Mesenchymal stem cell (in vitro differentiated cells and primary cell): ENCODE measurements around the gene ITGAD.

Source experiments
- DNase-seq: peaks from one replicate; pipeline ENCODE4 v3.0.0-alpha.2; 2013
- H2AFZ ChIP-seq: one replicate; pipeline ENCODE4 v1.6.1; 2013; ENCODE audit warnings: low read depth, mild to moderate bottlenecking, control low read depth, inconsistent platforms, low read length, moderate library complexity
- H2AK5ac ChIP-seq: 2 replicates; pipeline ENCODE4 v1.6.1; 2013; ENCODE audit warnings: low read length, moderate library complexity, mild to moderate bottlenecking, inconsistent platforms; ENCODE audit not compliant: severe bottlenecking
- H2BK120ac ChIP-seq: one replicate; pipeline ENCODE4 v1.6.1; 2013; ENCODE audit warnings: low read depth, mild to moderate bottlenecking, inconsistent platforms, low read length, moderate library complexity
- H2BK12ac ChIP-seq, 2 experiments: one replicate each; pipeline ENCODE4 v1.6.1; 2013; ENCODE audit warnings: inconsistent platforms in 2 of 2, low read length in 2 of 2, mild to moderate bottlenecking in 2 of 2, moderate library complexity in 2 of 2, control low read depth in 1 of 2
- H2BK15ac ChIP-seq: one replicate; pipeline ENCODE4 v1.6.1; 2013; ENCODE audit warnings: mild to moderate bottlenecking, low read depth, inconsistent platforms; ENCODE audit not compliant: poor library complexity, severe bottlenecking
- H2BK5ac ChIP-seq: 2 replicates; pipeline ENCODE4 v1.6.1; 2013; ENCODE audit warnings: low read depth, mild to moderate bottlenecking, low read length, control low read depth, inconsistent platforms; ENCODE audit not compliant: poor library complexity, severe bottlenecking
- H3K14ac ChIP-seq, 2 experiments: one replicate each; pipeline ENCODE4 v1.6.1; 2013; ENCODE audit warnings: inconsistent platforms in 2 of 2, low read length in 2 of 2, control low read depth in 1 of 2, mild to moderate bottlenecking in 1 of 2, moderate library complexity in 1 of 2
- H3K18ac ChIP-seq, 2 experiments: one replicate each; pipeline ENCODE4 v1.6.1; 2013; ENCODE audit warnings: inconsistent platforms in 2 of 2, low read length in 2 of 2, control low read depth in 1 of 2, low read depth in 1 of 2, mild to moderate bottlenecking in 1 of 2
- H3K23ac ChIP-seq, 2 experiments: one replicate each; pipeline ENCODE4 v1.6.1; 2013; ENCODE audit warnings: inconsistent platforms in 2 of 2, low read length in 2 of 2, mild to moderate bottlenecking in 2 of 2, moderate library complexity in 2 of 2, control low read depth in 1 of 2
- H3K27ac ChIP-seq: 2 replicates; pipeline ENCODE4 v1.5.1; 2013; ENCODE audit warnings: mild to moderate bottlenecking, moderate library complexity, low read length, control low read depth, inconsistent platforms; ENCODE audit not compliant: poor library complexity, severe bottlenecking
- H3K27me3 ChIP-seq, 2 experiments: 2 replicates each; pipeline versions ENCODE4 v1.6.1 to v1.7.0; 2013; ENCODE audit warnings: low read length in 2 of 2, mild to moderate bottlenecking in 2 of 2, moderate library complexity in 2 of 2, control low read depth in 1 of 2, inconsistent platforms in 1 of 2; ENCODE audit not compliant: control insufficient read depth in 1 of 2, insufficient read depth in 1 of 2
- H3K36me3 ChIP-seq, 2 experiments: 2 replicates each; pipeline versions ENCODE4 v1.6.1 to v1.7.0; 2013; ENCODE audit warnings: low read length in 2 of 2, control low read depth in 1 of 2, inconsistent platforms in 1 of 2, low read depth in 1 of 2, mild to moderate bottlenecking in 1 of 2; ENCODE audit not compliant: insufficient read depth in 2 of 2, control insufficient read depth in 1 of 2
- H3K4ac ChIP-seq, 2 experiments: one replicate each; pipeline ENCODE4 v1.6.1; 2013; ENCODE audit warnings: inconsistent platforms in 2 of 2, low read length in 2 of 2, mild to moderate bottlenecking in 2 of 2, moderate library complexity in 2 of 2, control low read depth in 1 of 2, low read depth in 1 of 2
- H3K4me1 ChIP-seq: 2 replicates; pipeline ENCODE4 v1.6.1; 2013; ENCODE audit warnings: low read depth, low read length, control low read depth; ENCODE audit not compliant: control insufficient read depth, insufficient read depth
- H3K4me2 ChIP-seq: 2 replicates; pipeline ENCODE4 v1.6.1; 2013; ENCODE audit warnings: low read length, mild to moderate bottlenecking, inconsistent platforms; ENCODE audit not compliant: poor library complexity, severe bottlenecking
- H3K4me3 ChIP-seq, 2 experiments: 2 replicates each; pipeline versions ENCODE4 v1.5.1 to v1.7.0; 2013; ENCODE audit warnings: low read length in 2 of 2, mild to moderate bottlenecking in 2 of 2, control low read depth in 1 of 2, low read depth in 1 of 2; ENCODE audit not compliant: insufficient read depth in 1 of 2
- H3K79me1 ChIP-seq: replicated peaks from 2 replicates; pipeline ENCODE4 v1.6.1; 2013; ENCODE audit warnings: mild to moderate bottlenecking, control low read depth, low read length, inconsistent platforms; ENCODE audit not compliant: poor library complexity, severe bottlenecking
- H3K9ac ChIP-seq: 2 replicates; pipeline ENCODE4 v1.7.0; 2013; ENCODE audit warnings: mild to moderate bottlenecking, low read length, moderate library complexity
- H3K9me3 ChIP-seq: 2 replicates; pipeline ENCODE4 v1.7.0; 2013; ENCODE audit warnings: mild to moderate bottlenecking, low read length; ENCODE audit not compliant: control insufficient read depth
- H4K8ac ChIP-seq: one replicate; pipeline ENCODE4 v1.6.1; 2013; ENCODE audit warnings: inconsistent platforms, mild to moderate bottlenecking, low read length, moderate library complexity
- H4K91ac ChIP-seq: one replicate; pipeline ENCODE4 v1.6.1; 2013; ENCODE audit warnings: mild to moderate bottlenecking, low read length, inconsistent platforms
- WGBS: methylation state at CpG from one replicate; pipeline ENCODE4 v1.1.7; 2013; ENCODE audit warnings: mixed read lengths; 5-methylcytosine and 5-hydroxymethylcytosine counted together

Gene ITGAD

DNA sequence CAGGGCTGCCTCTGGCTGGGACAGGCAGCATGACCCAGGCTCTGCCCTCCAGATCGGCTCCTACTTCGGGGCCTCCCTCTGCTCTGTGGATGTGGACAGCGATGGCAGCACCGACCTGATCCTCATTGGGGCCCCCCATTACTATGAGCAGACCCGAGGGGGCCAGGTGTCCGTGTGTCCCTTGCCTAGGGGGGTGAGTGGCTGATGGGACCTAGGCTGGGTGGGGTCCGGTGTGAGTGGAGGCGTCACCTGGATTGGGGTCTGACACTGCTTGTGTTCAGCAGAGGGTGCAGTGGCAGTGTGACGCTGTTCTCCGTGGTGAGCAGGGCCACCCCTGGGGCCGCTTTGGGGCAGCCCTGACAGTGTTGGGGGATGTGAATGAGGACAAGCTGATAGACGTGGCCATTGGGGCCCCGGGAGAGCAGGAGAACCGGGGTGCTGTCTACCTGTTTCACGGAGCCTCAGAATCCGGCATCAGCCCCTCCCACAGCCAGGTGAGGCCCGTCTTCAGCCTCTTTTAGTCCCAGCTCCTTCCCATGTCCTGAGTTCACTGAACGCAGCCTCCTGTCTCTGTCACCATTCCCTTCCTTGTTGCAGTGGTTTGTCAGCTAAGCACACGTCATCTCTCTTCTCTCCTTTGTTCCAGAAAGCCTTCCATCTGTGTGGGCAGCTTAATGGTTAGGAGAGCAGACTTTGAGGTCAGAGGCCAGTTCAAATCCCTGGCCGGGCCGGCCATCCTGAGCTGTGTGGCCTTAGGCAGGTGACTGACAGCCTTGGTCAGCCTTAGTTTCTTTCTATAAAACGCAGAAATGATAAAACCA, 18.1 kb downstream of the ITGAD start:
- Histone ChIP-seq H3K9ac (no peak overlapping the region), H4K8ac (no peak overlapping the region), H3K4me2 (no peak overlapping the region), H3K4me3 (no peak overlapping the region), H3K79me1 (no peaks in the 10 kb centered on the region), H3K36me3 (no peaks in the 10 kb centered on the region), H3K23ac (no peak overlapping the region), H2BK15ac (no peak overlapping the region), H3K27ac (no peak overlapping the region), H2BK12ac (no peak overlapping the region), H3K27me3 (peaks cover 5 to 43% of the 10 kb centered on the region in 2 experiments), H3K9me3 (peaks cover 5% of the 10 kb centered on the region), H2BK120ac (no peak overlapping the region), H2AFZ (no peak overlapping the region), H3K14ac (no peak overlapping the region), H4K91ac (no peak overlapping the region), H3K4me1 (no peaks in the 10 kb centered on the region), H3K18ac (no peak overlapping the region), H2AK5ac (no peak overlapping the region), H3K4ac (no peak overlapping the region), H2BK5ac (no peak overlapping the region)
- no peak for DNase-seq
- 76% methylated on average over 21 of the region's 22 CpGs for WGBS

GRCh38 chr16:31412750-31413149, 19.6 kb downstream of the ITGAD start:
- Histone ChIP-seq H2AK5ac (no peak overlapping the region), H3K36me3 (no peaks in the 10 kb centered on the region), H3K9me3 (peaks cover 5% of the 10 kb centered on the region), H3K9ac (no peak overlapping the region), H3K23ac (no peak overlapping the region), H3K4me2 (no peak overlapping the region), H4K8ac (no peak overlapping the region), H2BK15ac (no peak overlapping the region), H4K91ac (no peak overlapping the region), H3K4ac (no peak overlapping the region), H3K14ac (no peak overlapping the region), H3K27me3 (peaks cover 5 to 47% of the 10 kb centered on the region in 2 experiments), H3K79me1 (no peaks in the 10 kb centered on the region), H3K4me3 (no peak overlapping the region), H3K4me1 (no peaks in the 10 kb centered on the region), H3K27ac (no peak overlapping the region), H2BK120ac (no peak overlapping the region), H2BK12ac (no peak overlapping the region), H2BK5ac (no peak overlapping the region), H2AFZ (no peak overlapping the region), H3K18ac (no peak overlapping the region)
- no peak for DNase-seq
- WGBS, result 67% methylated on average over 5 of the region's 10 CpGs

DNA sequence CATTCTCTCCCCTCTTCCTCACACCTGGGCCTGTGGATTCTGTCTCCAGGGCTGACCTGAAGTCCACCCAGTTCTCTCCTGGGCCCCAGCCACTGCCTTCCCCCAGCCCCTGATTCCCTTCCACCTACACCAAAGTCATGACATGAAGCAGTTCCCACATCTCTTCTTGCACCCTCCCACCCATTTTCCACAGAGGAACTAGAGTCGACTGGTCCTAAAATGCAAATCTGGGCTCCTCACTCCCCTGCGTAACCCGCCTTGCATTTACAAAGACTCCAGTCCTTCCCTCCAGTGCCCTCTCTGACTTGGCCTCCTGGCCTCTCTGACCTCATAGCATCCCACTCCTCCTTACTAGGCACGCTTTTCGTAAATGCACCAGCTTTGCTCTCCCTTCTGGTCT, 20.2 kb downstream of the ITGAD start:
- Histone ChIP-seq H3K4ac (no peak overlapping the region), H2BK5ac (no peak overlapping the region), H3K79me1 (no peaks in the 10 kb centered on the region)

DNA sequence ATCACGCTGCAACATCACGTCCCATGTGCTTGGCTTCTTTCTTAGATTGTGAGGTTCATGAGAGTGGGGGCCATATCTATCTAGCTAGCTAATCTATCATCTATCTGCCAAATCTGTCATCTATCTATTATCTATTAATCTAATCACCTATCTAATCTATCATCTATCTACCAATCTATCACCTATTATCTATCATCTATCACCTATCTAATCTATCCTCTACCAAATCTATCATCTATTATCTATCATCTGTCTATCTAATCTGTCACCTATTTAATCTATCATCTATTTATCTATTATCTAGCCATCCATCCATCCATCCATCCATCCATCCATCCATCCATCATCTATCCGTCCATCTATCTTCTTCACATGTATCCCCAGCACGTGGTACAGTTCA, 20.8 kb downstream of the ITGAD start:
- Histone ChIP-seq H3K36me3 (no peaks in the 10 kb centered on the region), H3K79me1 (no peaks in the 10 kb centered on the region), H3K27ac (no peak overlapping the region), H2AFZ (no peak overlapping the region), H3K4ac (no peak overlapping the region), H4K8ac (no peak overlapping the region), H2BK120ac (no peak overlapping the region), H2BK12ac (no peak overlapping the region), H2AK5ac (no peak overlapping the region), H3K14ac (no peak overlapping the region), H2BK5ac (no peak overlapping the region), H3K27me3 (peaks cover 5 to 40% of the 10 kb centered on the region in 2 experiments), H2BK15ac (no peak overlapping the region), H3K4me1 (no peaks in the 10 kb centered on the region), H4K91ac (no peak overlapping the region), H3K18ac (no peak overlapping the region), H3K23ac (no peak overlapping the region), H3K4me2 (no peak overlapping the region), H3K9ac (no peak overlapping the region), H3K4me3 (no peak overlapping the region), H3K9me3 (peaks cover 5% of the 10 kb centered on the region)
- 82% methylated on average over 4 of the region's 4 CpGs for WGBS
- DNase-seq, result no peak

More for the DNA sequence above, 20.2 kb downstream of the ITGAD start:
- Histone ChIP-seq H3K27ac (no peak overlapping the region), H3K36me3 (no peaks in the 10 kb centered on the region), H3K4me2 (no peak overlapping the region), H3K18ac (no peak overlapping the region), H2BK12ac (no peak overlapping the region), H2AK5ac (no peak overlapping the region), H3K23ac (no peak overlapping the region), H3K27me3 (peaks cover 5 to 46% of the 10 kb centered on the region in 2 experiments), H3K9ac (no peak overlapping the region), H3K4me3 (no peak overlapping the region), H3K9me3 (peaks cover 5% of the 10 kb centered on the region), H2BK15ac (peak overlapping the region; percentile 16), H2BK120ac (no peak overlapping the region), H3K4me1 (no peaks in the 10 kb centered on the region), H4K8ac (no peak overlapping the region), H2AFZ (no peak overlapping the region), H4K91ac (no peak overlapping the region), H3K14ac (no peak overlapping the region)
- 72% methylated on average over 5 of the region's 5 CpGs for WGBS
- no peak for DNase-seq
